MM.1S (cell line): ENCODE measurements around the gene MYO1C.

Source experiments
- DNase-seq: peaks from one replicate; pipeline ENCODE4 v3.0.0-alpha.2; 2015
- H2AFZ ChIP-seq: fragments of 300-600 bp; sonication (generic); 2 replicates; pipeline ENCODE4 v1.6.0; 2016; ENCODE audit warnings: antibody characterized with exemption, low read length
- H3F3A ChIP-seq: fragments of 300-600 bp; sonication (generic); 2 replicates; pipeline ENCODE4 v1.6.1; 2016; ENCODE audit warnings: mild to moderate bottlenecking, antibody characterized with exemption, low read length, moderate library complexity, mixed read lengths; ENCODE audit not compliant: insufficient read depth
- H3K27ac ChIP-seq: fragments of 300-600 bp; sonication (generic); 2 replicates; pipeline ENCODE4 v1.5.1; 2016; ENCODE audit warnings: mild to moderate bottlenecking, low read length
- H3K27me3 ChIP-seq: fragments of 300-600 bp; sonication (generic); replicated peaks from 2 replicates; pipeline ENCODE4 v1.6.0; 2016; ENCODE audit warnings: low read length; ENCODE audit not compliant: insufficient read depth
- H3K36me3 ChIP-seq: fragments of 300-600 bp; sonication (generic); replicated peaks from 2 replicates; pipeline ENCODE4 v1.6.1; 2016; ENCODE audit warnings: mild to moderate bottlenecking, low read length, mixed read lengths; ENCODE audit not compliant: insufficient read depth
- H3K4me1 ChIP-seq: fragments of 300-600 bp; sonication (generic); 2 replicates; pipeline ENCODE4 v1.6.1; 2016; ENCODE audit warnings: low read length, mixed read lengths
- H3K4me2 ChIP-seq: fragments of 300-600 bp; sonication (generic); 2 replicates; pipeline ENCODE4 v1.6.0; 2016; ENCODE audit warnings: low read depth, low read length
- H3K4me3 ChIP-seq: fragments of 300-600 bp; sonication (generic); 2 replicates; pipeline ENCODE4 v1.5.1; 2016; ENCODE audit warnings: low read length, mixed read lengths
- H3K79me2 ChIP-seq: fragments of 300-600 bp; sonication (generic); 2 replicates; pipeline ENCODE4 v1.6.1; 2016; ENCODE audit warnings: mixed run types, low read length, mixed read lengths
- H3K9ac ChIP-seq: fragments of 300-600 bp; sonication (generic); 2 replicates; pipeline ENCODE4 v1.6.1; 2016; ENCODE audit warnings: low read length, mixed read lengths
- H3K9me2 ChIP-seq: fragments of 300-600 bp; sonication (generic); replicated peaks from 2 replicates; pipeline ENCODE4 v1.6.1; 2016; ENCODE audit warnings: mild to moderate bottlenecking, low read length, mixed read lengths; ENCODE audit not compliant: insufficient read depth
- H3K9me3 ChIP-seq: fragments of 300-600 bp; sonication (generic); replicated peaks from 2 replicates; pipeline ENCODE4 v1.6.1; 2016; ENCODE audit warnings: mild to moderate bottlenecking, low read length, mixed read lengths; ENCODE audit not compliant: insufficient read depth
- H4K20me1 ChIP-seq: fragments of 300-600 bp; sonication (generic); 2 replicates; pipeline ENCODE4 v1.6.1; 2016; ENCODE audit warnings: mild to moderate bottlenecking, low read length, moderate library complexity, mixed read lengths; ENCODE audit not compliant: insufficient read depth
- CTCF ChIP-seq: fragments of 300-600 bp; sonication (generic); IDR thresholded peaks from 2 replicates; pipeline ENCODE4 v1.5.1; 2016; ENCODE audit warnings: antibody characterized with exemption, low read length, mixed read lengths
- EZH2 ChIP-seq: fragments of 300-600 bp; sonication (generic); optimal IDR thresholded peaks from 2 replicates; pipeline ENCODE3; 2017; ENCODE audit warnings: low read depth, mild to moderate bottlenecking, antibody characterized with exemption, low read length, mixed read lengths
- EZH2phosphoT487 ChIP-seq: fragments of 300-600 bp; sonication (generic); IDR thresholded peaks from 2 replicates; pipeline ENCODE4 v1.6.1; 2018; ENCODE audit warnings: antibody characterized with exemption, low read length

MYO1C gene

GRCh38 chr17:1482680-1483079 lies 9.8 kb downstream of the MYO1C start:
- Histone ChIP-seq H3K9ac (no peak overlapping the region), H2AFZ (no peak overlapping the region), H3K4me3 (no peak overlapping the region), H3K4me1 (peaks cover 7% of the 10 kb centered on the region; the same call in 1 of the 2 replicates), H3K27me3 (no peaks in the 10 kb centered on the region), H3K9me2 (no peaks in the 10 kb centered on the region), H4K20me1 (no peaks in the 10 kb centered on the region), H3K79me2 (peaks cover 11% of the 10 kb centered on the region), H3F3A (no peaks in the 10 kb centered on the region), H3K9me3 (no peaks in the 10 kb centered on the region), H3K27ac (no peak overlapping the region), H3K36me3 (no peaks in the 10 kb centered on the region), H3K4me2 (no peak overlapping the region)
- no peak for TF ChIP-seq EZH2
- TF ChIP-seq CTCF = no peak
- no peak for TF ChIP-seq EZH2phosphoT487
- no peak for DNase-seq

GRCh38 chr17:1481736-1482135 lies 10.8 kb downstream of the MYO1C start:
- peaks cover 7% of the 10 kb centered on the region; the same call in 1 of the 2 replicates for H3K4me1 ChIP-seq
- no peaks in the 10 kb centered on the region for H3K9me2 ChIP-seq
- H3K9ac ChIP-seq = no peak overlapping the region
- no peaks in the 10 kb centered on the region for H3F3A ChIP-seq
- H3K9me3 ChIP-seq = no peaks in the 10 kb centered on the region
- H3K79me2 ChIP-seq = peaks cover 11% of the 10 kb centered on the region
- no peak overlapping the region for H3K4me3 ChIP-seq
- no peak overlapping the region for H2AFZ ChIP-seq
- TF ChIP-seq EZH2phosphoT487 = no peak
- TF ChIP-seq CTCF = no peak
- H3K27ac ChIP-seq = no peak overlapping the region
- DNase-seq = no peak
- no peaks in the 10 kb centered on the region for H4K20me1 ChIP-seq
- no peak overlapping the region for H3K4me2 ChIP-seq
- no peaks in the 10 kb centered on the region for H3K27me3 ChIP-seq
- H3K36me3 ChIP-seq = no peaks in the 10 kb centered on the region

GRCh38 chr17:1480747-1481465 lies 11.6 kb downstream of the MYO1C start:
- no peak overlapping the region for H3K4me2 ChIP-seq
- H3K9me2 ChIP-seq = no peaks in the 10 kb centered on the region
- H3K4me1 ChIP-seq = peaks cover 7% of the 10 kb centered on the region; the same call in 1 of the 2 replicates
- no peak for DNase-seq
- H3K27ac ChIP-seq = no peak overlapping the region
- H3K4me3 ChIP-seq = no peak overlapping the region
- no peaks in the 10 kb centered on the region for H4K20me1 ChIP-seq
- peaks cover 11% of the 10 kb centered on the region for H3K79me2 ChIP-seq
- H3K9me3 ChIP-seq = no peaks in the 10 kb centered on the region
- H3F3A ChIP-seq = no peaks in the 10 kb centered on the region
- no peaks in the 10 kb centered on the region for H3K27me3 ChIP-seq
- no peak overlapping the region for H2AFZ ChIP-seq
- TF ChIP-seq EZH2 (no peak), EZH2phosphoT487 (no peak), CTCF (no peak)
- no peaks in the 10 kb centered on the region for H3K36me3 ChIP-seq
- no peak overlapping the region for H3K9ac ChIP-seq
